ENCODE measurements around the gene FCN2. TPM values are rescaled to one million over a fixed set of nuclear protein-coding genes. Genes with fewer than 3 reads are reported as not detected.

FCN2 gene
- total and polyA plus RNA-seq, 2 of the 4 experiments (the other 2 are of a cell fraction) = not detected

- ATAC-seq (ENCODE audit: low read depth) = no peak
- Histone ChIP-seq H3K9me1 (ENCODE audit: insufficient read depth, low read length) (no peaks in the 10 kb centered on the region), H3K56ac (ENCODE audit: extremely low read depth, insufficient read depth, low read length) (no peak overlapping the region), H2AFZ (replicated peaks; ENCODE audit: low read length, poor library complexity) (no peak overlapping the region), H3K27me3 (ENCODE audit: control insufficient read depth, insufficient read depth, low read length) (peaks cover 23% of the 10 kb centered on the region; the same call in 1 of the 2 replicates), H3K27ac (ENCODE audit: insufficient read depth, low read length) (no peak overlapping the region), H3K36me3 (ENCODE audit: control insufficient read depth, insufficient read depth, low read length) (no peaks in the 10 kb centered on the region), H3K4me2 (ENCODE audit: low read depth, low read length) (no peak overlapping the region), H2BK5ac (ENCODE audit: low read depth, low read length, poor library complexity, severe bottlenecking) (no peak overlapping the region), H3K4me1 (ENCODE audit: control insufficient read depth, insufficient read depth, low read length) (no peaks in the 10 kb centered on the region), H4K20me1 (ENCODE audit: insufficient read depth, low read length) (no peaks in the 10 kb centered on the region), H2AK9ac (replicated peaks; ENCODE audit: low read depth, low read length, poor library complexity) (no peak overlapping the region), H3K9me3 (ENCODE audit: control insufficient read depth, insufficient read depth, low read length) (no peaks in the 10 kb centered on the region), H3K4ac (ENCODE audit: low read depth, low read length) (no peak overlapping the region), H4K5ac (ENCODE audit: low read depth, low read length) (no peak overlapping the region), H2BK20ac (ENCODE audit: low read depth, low read length) (no peak overlapping the region), H4K8ac (ENCODE audit: low read depth in 2 of 2, low read length in 2 of 2) (no peak overlapping the region), H3K4me3 (ENCODE audit: insufficient read depth, low read depth, low read length) (no peak overlapping the region), H3K18ac (ENCODE audit: low read depth, low read length) (no peak overlapping the region), H2AK5ac (ENCODE audit: low read depth, low read length) (no peak overlapping the region), H3K23ac (ENCODE audit: low read depth, low read length) (no peak overlapping the region), H3K79me1 (ENCODE audit: low read depth in 1 of 2, low read length in 2 of 2) (no peaks in the 10 kb centered on the region), H2BK15ac (ENCODE audit: low read depth, low read length) (no peak overlapping the region), H3K9ac (ENCODE audit: low read depth, low read length) (no peak overlapping the region), H3K14ac (replicated peaks; ENCODE audit: low read depth, low read length) (no peak overlapping the region), H4K91ac (ENCODE audit: insufficient read depth, low read depth, low read length) (no peak overlapping the region), H2BK120ac (ENCODE audit: low read depth, low read length) (no peak overlapping the region)
- ChIA-PET POLR2A (ENCODE audit: unreplicated experiment) (no interaction called here), CTCF (no interaction called here)
- in situ Hi-C loops (cut with MboI; ENCODE audit: low sequenced_read_pairs) = no loop called here
- intact Hi-C loops (cut with micrococcal nuclease) = no loop called here
- dilution Hi-C loops (cut with HindIII; ENCODE audit: low sequenced_read_pairs, unreplicated experiment) = no loop called here
- WGBS, 2 experiments (ENCODE audit: extremely low coverage in 2 of 2, insufficient read length in 1 of 2) = no CpG with 5 or more reads among the region's 15 CpGs
- no peak for DNase-seq
- no TSS peak for BruUV-seq (replicated peaks)
- TF ChIP-seq MAZ (IDR thresholded peaks at IDR 0.05; ENCODE audit: borderline replicate concordance, low read depth, low read length) (no peak), MXI1 (IDR thresholded peaks at IDR 0.05; ENCODE audit: borderline replicate concordance, low read depth, low read length) (no peak), POLR2A (IDR thresholded peaks at IDR 0.05; ENCODE audit: low read depth, low read length) (no peak), CEBPB (IDR thresholded peaks at IDR 0.05; ENCODE audit: low read depth, low read length) (no peak), FOS (IDR thresholded peaks at IDR 0.05; ENCODE audit: low read depth, low read length) (no peak), BHLHE40 (IDR thresholded peaks at IDR 0.05; ENCODE audit: low read depth, low read length) (no peak), MAFK (IDR thresholded peaks at IDR 0.05; ENCODE audit: low read depth, low read length) (no peak), RAD21 (IDR thresholded peaks at IDR 0.05; ENCODE audit: low read length) (no peak)
- TF ChIP-seq, protein P1, sequence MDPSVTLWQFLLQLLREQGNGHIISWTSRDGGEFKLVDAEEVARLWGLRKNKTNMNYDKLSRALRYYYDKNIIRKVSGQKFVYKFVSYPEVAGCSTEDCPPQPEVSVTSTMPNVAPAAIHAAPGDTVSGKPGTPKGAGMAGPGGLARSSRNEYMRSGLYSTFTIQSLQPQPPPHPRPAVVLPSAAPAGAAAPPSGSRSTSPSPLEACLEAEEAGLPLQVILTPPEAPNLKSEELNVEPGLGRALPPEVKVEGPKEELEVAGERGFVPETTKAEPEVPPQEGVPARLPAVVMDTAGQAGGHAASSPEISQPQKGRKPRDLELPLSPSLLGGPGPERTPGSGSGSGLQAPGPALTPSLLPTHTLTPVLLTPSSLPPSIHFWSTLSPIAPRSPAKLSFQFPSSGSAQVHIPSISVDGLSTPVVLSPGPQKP (IDR thresholded peaks at IDR 0.05; ENCODE audit: borderline replicate concordance, low read depth, low read length) = no peak
- TF ChIP-seq, protein P2, sequence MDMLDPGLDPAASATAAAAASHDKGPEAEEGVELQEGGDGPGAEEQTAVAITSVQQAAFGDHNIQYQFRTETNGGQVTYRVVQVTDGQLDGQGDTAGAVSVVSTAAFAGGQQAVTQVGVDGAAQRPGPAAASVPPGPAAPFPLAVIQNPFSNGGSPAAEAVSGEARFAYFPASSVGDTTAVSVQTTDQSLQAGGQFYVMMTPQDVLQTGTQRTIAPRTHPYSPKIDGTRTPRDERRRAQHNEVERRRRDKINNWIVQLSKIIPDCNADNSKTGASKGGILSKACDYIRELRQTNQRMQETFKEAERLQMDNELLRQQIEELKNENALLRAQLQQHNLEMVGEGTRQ (IDR thresholded peaks at IDR 0.05; ENCODE audit: low read depth, low read length) = no peak
Observed at GRCh38 chr9:134928436-134929192, 48.0 kb downstream of the FCN2 start.

All from IMR-90 (cell line).